GM12892 (cell line): Measurements from ENCODE around the gene KCNIP1.

Experiments used
- POLR2A ChIP-seq: IDR thresholded peaks from 2 replicates; pipeline ENCODE4 v1.6.1; 2011; ENCODE audit warnings: low read depth, low read length, control low read depth
- POLR2AphosphoS5 ChIP-seq: IDR thresholded peaks from 2 replicates; pipeline ENCODE4 v1.6.1; 2011; ENCODE audit warnings: low read depth, low read length, control low read depth

DNA sequence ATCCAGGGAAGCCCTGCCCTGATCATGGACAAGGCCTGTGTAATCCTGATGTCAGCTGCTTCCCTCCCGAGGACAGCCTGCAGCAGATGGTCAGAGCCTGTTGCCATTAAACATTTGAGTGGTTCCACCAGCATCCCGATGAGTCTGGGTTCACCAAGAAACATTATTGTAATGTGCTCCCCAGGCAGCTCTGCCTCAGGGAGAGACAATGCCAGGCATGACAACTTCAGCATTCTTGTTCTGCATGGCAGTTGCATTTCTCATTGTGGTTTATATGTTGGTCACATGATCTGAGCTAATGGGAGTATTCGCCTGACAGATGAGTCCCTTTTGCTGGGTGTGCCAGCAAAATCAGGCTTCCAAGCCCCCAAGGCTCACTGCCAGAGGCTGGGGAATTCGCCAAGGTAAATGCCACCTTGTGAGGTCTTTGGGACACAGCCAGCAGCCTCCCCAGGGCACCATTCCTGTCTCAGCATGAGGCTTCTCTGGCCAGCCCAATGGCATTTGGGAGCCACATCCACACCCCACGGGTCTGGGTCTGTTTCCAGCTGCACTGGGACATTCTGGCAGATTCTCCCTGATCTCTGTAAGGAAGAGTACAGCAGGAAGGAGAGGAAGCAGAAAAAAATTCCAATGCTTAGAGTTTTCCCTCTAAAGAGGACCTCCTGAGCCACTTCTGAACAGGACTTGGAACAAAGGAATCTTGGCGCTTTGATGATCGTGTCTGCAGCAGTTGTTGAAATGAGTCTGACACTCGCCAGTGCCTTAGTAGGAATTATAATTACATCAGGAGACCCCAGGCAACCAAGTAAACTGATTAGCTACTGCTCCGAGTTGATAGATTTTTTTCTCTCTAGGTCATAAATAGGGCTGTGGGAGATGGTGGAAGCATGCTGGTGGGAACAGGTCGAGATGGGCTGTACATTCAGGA lies 18.7 kb downstream of the KCNIP1 start:
- TF ChIP-seq POLR2A = no peak
- no peak for TF ChIP-seq POLR2AphosphoS5
